ENCODE data around the gene SPTLC2. TPM values are rescaled to one million over a fixed set of nuclear protein-coding genes. Genes with fewer than 3 reads are reported as not detected.
"Not testable (repeated sequence)": the region's sequence is repeated elsewhere in the genome, so short reads cannot be mapped to it uniquely, and the experiment has no call there.

Gene SPTLC2
- total RNA-seq, 1 donor from 2014 or later = 13.5 TPM

DNA sequence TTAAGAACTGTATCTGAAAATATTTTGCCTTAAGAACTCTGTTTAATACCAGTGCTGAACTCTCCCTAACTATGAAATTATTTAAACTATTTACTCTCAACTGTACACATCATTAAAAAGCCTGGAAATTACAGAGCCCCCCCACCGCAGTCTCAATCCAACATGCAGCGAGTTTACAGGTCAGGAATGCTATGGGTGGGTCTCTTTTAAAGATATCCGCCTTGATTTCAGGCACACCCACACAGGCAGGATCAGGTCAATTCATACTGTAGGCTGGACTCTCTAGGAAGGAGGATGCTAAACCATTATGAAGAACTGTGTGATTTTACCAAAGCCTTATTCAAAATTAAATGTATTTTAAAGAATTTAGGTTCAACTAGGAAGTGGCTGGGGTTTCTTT lies 16.5 kb downstream of the SPTLC2 start:
- intact Hi-C loops (cut with DNase I) = no loop called here
- DNase-seq (ENCODE audit: low spot score) = no peak

DNA sequence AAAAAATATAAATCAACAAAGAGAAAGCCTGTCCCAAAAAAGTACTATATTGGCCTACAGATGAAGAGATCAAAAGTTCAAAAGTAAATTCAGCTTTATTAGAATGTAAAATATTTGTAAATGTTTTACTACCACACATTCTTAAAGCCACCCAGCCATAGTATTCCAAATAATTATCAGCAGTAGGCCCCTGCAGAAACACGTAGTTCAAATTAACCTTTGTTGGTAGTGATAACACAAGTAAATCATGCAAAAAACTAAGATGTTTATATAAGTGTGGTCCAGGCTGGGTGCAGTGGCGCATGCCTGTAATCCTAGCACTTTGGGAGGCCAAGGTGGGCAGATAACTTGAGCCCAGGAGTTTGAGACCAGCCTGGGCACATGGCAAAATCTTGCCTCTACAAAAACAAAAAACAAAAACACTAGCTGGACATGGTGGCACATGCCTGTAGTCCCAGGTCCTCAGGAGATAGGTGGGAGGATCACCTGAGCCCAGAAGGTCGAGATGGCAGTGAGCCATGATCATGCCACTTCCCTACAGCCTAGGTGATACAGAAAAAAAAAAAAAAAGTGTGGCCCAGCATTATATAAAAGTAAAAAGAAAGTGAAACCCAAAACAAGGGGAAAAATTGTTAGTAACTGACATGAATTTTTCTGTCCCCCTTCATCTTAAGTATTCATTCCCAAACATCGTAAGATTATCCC lies 17.9 kb downstream of the SPTLC2 start:
- intact Hi-C loops (cut with DNase I) = no loop called here

DNA sequence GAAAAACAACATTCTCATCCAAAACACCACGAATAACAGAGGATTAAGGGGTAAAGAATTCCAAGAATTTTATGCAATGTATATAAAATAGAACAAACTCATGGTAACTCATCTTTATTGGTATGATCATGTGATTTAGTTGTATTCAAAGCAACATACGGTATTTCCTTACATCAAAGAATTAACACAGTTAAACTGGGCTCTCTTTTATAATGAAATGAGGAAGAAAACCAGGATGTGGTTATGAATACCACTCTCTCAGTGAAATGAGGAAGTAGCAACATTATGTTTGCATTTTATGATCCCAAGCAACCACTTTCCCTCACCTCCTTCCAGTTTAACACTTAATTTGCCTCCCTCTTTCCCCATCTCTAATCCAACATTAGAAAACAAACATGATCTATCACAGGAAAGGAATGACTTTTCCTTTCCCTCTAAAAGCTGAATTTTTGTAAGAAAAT lies 22.9 kb downstream of the SPTLC2 start:
- no peak for DNase-seq (ENCODE audit: low spot score)
- intact Hi-C loops (cut with DNase I) = no loop called here

More for the DNA sequence above, 17.9 kb downstream of the SPTLC2 start:
- DNase-seq (ENCODE audit: low spot score) = no peak

DNA sequence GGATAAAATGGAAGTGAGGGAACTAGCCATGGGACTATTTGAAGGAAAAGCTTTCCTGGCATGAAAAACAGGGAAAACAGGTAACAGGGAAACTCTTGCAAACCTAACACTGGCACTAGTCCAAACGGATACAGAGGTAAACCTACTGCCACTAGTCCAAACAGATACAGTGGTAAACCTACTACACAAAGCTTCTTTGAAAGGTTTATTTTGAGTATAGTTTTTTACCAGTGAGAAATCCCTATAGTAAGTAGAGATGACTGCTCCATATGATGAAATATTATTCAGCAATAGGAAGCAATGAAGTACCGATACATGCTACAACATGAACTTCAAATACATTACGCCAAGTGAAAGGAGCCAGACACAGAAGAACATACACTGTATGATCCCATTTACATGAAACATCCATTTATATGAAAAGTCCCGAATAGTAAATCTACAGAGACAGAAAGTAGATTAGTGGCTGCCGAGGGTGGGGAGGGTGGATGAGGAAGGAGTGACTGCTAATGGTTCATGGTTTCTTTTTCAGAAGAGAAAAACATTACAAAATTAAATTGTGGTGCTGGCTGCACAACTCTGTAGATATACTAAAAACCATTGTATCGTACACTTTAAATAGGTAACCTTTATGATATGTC lies 25.5 kb downstream of the SPTLC2 start:
- intact Hi-C loops (cut with DNase I) = no loop called here
- DNase-seq (ENCODE audit: low spot score) = no peak

DNA sequence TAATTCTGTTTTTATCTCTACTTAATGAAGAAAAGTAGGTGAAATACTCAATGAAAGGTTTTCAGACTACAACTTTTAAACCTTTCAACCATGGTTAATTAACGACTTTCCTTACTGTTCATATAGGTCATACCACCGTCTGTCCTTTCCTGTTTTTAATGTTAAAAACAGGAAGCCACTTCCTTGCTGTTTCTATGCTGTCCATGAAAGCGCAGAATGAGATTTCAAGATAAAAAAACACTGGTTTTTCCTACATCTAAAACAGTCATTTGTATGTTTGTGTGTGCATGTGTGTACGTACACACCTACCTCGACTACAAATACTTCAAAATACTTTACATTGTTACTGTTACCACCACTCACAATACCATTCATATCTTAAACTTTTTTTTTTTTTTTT lies 27.3 kb downstream of the SPTLC2 start:
- DNase-seq (ENCODE audit: low spot score) = no peak
- intact Hi-C loops (cut with DNase I) = no loop called here

DNA sequence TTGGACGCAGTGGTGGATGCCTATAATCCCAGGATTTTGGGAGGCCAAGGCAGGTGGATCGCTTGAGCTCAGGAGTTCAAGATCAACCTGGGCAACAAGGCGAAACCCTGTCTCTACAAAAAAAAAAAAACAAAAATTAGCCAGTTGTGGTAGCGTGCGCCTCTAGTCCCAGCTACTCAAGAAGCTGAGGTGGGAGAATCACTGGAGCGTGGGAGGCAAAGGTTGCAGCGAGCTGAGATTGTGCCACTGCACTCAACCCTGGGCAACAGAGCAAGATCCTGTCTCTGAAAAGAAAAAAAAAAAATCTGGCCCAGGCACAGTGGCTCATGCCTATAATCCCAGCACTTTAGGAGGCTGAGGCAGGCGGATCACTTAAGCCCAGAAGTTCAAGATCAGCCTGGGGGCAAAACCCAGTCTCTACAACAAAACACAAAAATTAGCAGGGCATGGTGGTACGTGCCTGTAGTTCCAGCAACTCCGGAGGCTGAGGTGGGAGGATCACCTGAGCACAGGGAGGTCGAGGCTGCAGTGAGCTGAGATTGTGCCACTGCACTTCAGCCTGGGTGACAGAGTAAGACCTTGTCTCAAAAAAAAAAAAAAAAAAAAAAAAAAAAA lies 27.9 kb downstream of the SPTLC2 start:
- DNase-seq (ENCODE audit: low spot score); intact Hi-C loops (cut with DNase I): not testable (repeated sequence)

DNA sequence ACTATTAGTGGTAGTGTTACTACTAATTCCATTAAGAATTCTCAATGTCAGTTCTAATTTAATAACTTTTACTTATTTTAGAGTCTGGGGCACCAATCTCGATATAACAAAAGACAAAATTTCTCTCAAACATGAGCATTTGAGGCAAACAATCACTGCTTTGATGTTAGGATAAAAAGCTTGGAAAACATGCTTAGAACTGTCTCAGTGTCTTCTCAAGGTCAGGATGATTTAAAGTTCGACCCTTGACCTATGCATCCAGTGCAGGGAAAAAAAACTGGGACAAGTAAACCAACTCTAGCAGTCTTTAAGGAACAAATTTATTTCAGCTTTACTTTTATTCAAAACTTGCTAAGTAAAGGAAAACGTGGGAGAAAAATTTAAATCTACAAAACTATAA lies 31.1 kb downstream of the SPTLC2 start:
- no peak for DNase-seq (ENCODE audit: low spot score)
- intact Hi-C loops (cut with DNase I) = no loop called here

DNA sequence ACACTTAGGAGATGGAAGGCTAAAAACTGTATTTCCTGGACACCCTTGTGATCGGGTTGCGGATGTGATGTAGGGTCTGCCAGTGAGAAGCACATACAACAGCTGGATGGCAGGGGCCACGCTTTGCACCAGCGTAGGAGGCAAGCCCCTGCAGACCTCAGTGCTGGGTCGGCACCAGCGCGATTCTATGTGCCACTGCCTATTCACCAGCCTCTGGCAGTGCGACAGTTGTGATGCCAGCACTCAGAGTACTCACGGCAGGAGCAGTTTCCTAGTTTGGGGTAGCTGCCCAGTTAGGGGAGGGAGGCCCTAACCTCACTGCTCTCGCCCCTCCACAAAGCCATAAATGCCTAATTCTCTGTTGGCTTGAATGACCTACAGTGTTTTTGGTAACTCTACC lies 31.6 kb downstream of the SPTLC2 start:
- no peak for DNase-seq (ENCODE audit: low spot score)
- intact Hi-C loops (cut with DNase I) = no loop called here

DNA sequence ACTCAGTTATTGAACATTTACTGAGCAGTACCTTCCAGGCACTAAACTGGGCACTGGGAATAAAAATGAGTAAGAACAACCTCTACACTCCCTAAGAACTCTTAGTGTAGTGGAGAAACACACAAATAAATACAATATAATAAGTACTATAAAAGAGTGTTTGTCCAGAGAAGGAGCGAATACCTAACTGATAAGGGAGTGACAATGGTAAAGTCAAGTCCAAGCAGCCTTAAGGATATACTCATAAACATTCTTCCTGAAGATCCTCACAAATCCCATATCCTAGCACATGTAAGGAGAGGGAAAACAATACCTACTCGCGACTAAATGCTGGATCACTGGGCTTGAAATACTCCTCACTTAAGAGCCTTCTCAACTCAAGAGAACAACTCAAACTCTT lies 32.8 kb downstream of the SPTLC2 start:
- intact Hi-C loops (cut with DNase I) = no loop called here
- DNase-seq (ENCODE audit: low spot score) = no peak

DNA sequence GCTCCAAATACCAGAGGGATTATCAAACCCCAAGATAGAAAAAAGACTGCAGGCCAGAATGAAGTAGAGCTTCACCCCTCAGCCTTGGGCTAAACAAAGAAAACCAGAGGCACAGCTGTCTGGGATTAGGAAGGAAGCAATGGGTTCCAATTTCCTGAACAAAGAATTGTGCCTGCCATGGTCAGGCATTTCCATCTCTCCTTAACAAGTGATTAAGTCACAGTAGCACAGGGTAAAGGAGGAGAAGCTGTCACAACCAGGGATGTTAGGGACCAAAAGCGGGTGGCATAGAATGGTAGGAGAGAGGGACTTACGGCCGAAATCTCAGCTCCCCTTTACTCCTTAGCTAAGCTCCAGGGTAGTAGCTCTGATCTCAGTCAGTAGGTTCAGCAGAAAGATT lies 33.9 kb downstream of the SPTLC2 start:
- DNase-seq (ENCODE audit: low spot score) = no peak
- intact Hi-C loops (cut with DNase I) = no loop called here

DNA sequence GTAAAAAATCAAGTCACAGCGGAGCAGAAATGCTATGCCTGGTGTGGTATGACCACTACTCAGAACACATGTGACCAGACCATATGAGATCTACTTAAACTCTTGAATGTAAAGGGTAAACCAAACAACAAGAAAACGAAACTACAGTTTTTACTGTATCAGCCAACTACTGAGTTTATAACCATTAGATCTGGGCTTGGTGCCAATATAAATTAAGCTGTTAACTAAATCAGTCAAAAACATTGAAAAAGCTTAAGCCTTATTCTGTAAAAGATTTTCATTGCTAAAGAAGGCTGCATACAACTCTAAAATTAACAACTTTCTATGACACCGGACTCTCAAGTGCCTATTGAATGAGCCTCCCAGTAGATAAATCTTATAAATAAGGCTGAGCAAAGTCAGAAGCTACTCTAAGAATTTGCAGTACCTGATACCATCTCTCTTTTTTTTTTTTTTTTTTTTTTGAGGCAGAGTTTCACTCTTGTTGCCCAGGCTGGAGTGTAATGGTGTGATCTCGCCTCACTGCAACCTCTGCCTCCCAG lies 35.4 kb downstream of the SPTLC2 start:
- DNase-seq (ENCODE audit: low spot score) = no peak
- intact Hi-C loops (cut with DNase I) = no loop called here

DNA sequence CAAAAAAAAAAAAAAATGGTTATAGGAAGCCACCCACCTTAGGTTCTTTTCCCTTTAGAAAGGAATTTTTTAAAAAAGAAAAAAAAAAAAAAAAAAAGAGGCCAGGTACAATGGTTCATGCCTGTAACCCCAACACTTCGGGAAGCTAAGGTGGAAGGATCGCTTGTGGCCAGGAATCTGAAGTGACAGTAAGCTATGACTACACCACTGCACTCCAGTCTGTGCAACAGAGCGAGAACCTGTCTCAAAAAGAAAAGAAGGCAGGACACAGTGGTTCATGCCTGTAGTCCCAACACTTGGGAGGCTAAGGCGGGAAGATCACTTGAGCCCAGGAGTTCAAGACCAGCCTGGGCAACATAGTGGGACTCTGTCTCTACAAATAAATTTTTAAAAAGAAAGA lies 36.0 kb downstream of the SPTLC2 start:
- DNase-seq (ENCODE audit: low spot score) = no peak
- intact Hi-C loops (cut with DNase I) = no loop called here

DNA sequence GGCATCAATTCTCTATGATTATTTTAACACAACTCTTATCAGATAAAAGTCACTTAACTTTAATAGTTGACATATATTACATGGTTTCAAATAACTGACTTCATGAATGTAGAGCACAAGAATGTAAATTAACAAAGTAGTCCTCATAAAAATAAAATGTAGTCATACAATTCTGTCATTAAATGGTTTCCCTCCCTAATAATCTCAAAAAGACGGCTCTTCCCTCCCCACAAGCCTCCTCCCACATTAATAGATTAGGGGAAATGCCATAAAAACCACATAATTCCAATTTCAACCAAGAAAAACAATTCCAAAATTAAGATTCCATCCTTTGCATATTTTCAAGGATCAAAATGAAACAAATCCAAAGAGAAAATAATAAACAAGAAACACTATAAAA lies 36.7 kb downstream of the SPTLC2 start:
- intact Hi-C loops (cut with DNase I) = no loop called here
- DNase-seq (ENCODE audit: low spot score) = no peak

DNA sequence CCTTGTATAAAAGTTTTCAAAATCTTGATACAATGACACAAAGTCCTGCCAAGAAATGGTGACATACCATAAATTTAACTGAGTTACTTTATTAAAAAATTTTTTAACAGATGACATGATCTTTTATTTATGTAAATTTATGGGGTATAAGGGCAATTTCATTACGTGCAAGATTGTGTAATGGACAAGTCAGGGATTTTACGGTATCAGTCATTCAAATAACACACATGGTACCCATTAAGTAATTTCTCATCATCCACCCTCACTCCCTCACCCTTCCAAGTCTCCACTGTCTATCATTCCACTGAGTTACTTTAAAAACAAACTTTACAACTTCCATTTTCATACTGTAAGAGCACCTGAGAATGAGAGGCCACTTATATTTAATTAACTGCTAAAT lies 37.4 kb downstream of the SPTLC2 start:
- DNase-seq (ENCODE audit: low spot score) = no peak
- intact Hi-C loops (cut with DNase I) = no loop called here

DNA sequence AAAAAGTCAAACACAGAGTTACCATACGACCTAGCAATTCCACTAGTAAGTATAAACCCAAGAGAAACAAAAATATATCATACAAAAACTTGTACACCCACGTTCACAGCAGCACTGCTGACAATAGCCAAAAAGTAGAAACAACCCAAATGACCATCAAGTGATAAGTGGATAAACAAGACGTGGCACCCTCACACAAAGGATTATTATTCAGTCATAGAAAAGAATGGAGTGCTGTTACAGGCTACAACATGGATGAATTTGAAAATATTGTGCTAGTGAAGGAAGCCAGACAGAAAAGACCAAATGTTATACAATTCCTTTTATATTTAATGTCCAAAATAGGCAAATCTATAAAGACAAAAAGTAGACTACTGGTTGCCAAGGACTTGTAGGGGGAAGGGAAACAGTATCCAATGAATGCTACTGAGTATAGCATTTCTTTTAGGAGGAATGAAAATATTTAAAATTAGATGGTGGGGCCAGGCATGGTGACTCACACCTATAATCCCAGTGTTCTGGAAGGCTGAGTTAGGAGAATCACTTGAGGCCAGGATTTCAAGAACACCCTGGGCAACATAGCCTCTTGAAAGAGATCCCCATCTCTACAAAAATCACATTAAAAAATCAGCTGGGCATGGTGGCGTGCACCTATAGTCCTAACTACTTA lies 41.9 kb downstream of the SPTLC2 start:
- DNase-seq (ENCODE audit: low spot score) = no peak
- intact Hi-C loops (cut with DNase I) = no loop called here

DNA sequence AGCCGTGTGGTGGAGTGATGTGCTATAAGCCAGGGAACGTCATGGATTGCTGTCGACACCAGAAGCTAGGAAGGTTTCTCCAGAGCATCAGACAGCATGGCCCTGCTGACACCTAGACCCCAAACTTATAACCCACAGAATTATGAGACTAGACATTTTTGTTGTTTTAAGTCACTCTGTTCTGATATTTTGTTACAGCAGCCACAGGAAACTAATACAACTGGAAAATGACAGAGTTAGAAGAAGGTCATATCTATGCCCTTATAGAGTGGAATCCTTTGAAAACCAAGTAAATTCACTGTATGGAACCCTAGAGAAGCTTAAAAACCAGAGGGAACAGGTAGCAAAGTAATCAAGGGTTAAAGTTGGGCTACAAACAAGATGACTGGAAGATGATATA lies 42.5 kb downstream of the SPTLC2 start:
- intact Hi-C loops (cut with DNase I) = no loop called here
- no peak for DNase-seq (ENCODE audit: low spot score)

DNA sequence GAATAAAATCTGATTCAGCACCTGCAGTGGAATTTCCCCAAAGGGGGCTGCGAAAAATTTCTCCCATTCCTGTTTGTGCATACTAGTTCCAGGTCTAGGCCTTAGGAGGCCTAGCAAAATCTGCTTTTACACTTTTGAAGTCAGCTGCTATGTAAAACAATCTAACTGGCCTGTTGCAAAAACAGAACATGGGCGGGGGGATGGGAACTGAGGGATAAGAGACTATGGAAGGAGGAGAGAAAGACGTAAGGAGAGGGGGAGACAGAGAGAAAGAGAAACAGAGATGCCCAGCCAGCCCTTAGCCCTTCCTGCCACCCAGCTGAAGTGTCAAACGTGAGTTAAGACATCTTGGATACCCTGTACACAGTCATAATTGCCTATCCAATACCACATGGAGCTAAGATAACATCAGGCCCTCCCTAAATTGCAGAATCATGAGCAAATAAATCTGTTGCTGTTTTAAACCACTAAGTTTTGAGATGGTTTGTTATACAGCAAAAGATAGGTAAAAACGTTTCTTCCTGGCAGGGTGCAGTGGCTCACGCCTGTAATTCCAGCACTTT lies 45.6 kb downstream of the SPTLC2 start:
- intact Hi-C loops (cut with DNase I) = no loop called here
- DNase-seq (ENCODE audit: low spot score) = no peak

DNA sequence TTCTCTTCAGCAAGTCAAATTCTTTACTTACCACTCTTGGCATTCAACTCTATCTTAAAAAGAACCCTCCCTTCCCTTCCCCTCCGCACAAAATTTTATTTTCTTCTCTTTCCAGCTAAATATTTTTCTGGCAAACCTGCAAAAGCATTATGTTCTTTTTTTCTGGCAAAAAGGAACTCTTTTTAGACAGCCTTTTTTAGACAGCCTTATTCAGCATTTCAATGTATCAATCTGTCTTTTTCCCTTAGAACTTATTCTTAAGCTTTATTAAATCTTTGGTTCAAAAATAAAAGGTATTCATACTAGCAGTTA lies 50.5 kb downstream of the SPTLC2 start:
- intact Hi-C loops (cut with DNase I) = no loop called here
- DNase-seq (ENCODE audit: low spot score) = no peak

DNA sequence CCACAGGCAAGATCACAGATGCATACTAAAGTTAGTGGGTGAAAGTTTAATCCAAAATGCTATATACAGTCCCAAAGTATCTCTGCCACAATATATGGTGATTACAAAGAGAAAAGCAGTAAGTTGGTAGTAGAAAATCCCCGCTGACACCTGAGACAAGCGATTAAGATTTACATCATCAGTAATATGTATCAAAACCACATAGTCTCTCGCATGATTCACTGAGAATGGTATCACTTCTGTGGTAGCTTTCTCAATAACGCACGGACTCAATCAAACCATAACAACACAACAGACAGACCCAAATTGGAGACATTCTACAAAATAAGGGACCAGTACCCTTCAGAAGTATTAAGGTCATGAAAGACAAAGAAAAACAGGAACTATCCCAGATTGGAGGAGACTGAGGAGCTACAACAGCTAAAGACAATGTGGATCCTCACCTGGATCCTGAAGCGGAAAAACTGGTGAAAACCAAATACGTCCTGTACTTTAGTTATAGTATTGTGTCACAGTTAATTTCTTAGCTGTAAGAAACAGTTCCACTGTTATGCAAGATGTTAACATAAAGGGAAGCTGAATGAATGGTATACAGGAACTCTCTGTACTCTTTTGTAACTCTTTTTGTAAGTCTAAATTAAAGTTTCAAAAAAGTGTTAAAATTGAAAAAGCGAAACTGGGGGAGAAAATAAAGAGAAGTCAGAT lies 51.0 kb downstream of the SPTLC2 start:
- intact Hi-C loops (cut with DNase I) = no loop called here
- DNase-seq (ENCODE audit: low spot score) = no peak

DNA sequence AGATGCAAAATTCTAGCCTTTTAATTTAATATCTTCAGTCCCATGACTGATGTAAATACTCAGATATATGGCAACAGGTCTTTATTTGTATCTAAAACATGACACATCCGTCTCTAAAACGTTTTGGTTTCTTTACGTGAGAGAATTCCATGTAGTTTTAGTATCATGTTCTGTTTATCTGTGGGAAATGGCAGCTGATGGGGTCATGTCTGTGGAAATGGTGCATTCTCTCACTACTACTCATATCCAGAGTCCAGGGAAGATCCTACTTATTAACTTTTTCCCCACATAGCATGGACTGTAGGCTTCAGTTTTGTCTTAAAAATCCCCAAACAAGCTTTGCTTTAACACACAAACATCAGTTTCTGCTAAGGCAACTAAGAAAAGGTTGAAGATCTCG lies 53.8 kb downstream of the SPTLC2 start:
- intact Hi-C loops (cut with DNase I) = no loop called here
- DNase-seq (ENCODE audit: low spot score) = no peak

All from cardiac septum (tissue), 1 donor.